NB4 (cell line): ENCODE data around the gene KLK12.

Source experiments
- DNase-seq: peaks from one replicate; pipeline ENCODE4 v3.0.0; 2010; ENCODE audit warnings: low read depth
- H3K4me3 ChIP-seq: one replicate; pipeline ENCODE4 v1.5.1; 2011; ENCODE audit warnings: mild to moderate bottlenecking, low read depth, low read length, moderate library complexity
- CTCF ChIP-seq: IDR thresholded peaks from one replicate; pipeline ENCODE4 v1.5.1; 2012; ENCODE audit warnings: low read depth, low read length
- MAX ChIP-seq: IDR thresholded peaks from 2 replicates; pipeline ENCODE4 v1.6.1; 2011; ENCODE audit warnings: low read depth, low read length
- MYC ChIP-seq: IDR thresholded peaks from 2 replicates; pipeline ENCODE4 v1.6.1; 2011; ENCODE audit warnings: low read depth, low read length
- POLR2A ChIP-seq: IDR thresholded peaks from 2 replicates; pipeline ENCODE4 v1.6.1; 2011; ENCODE audit warnings: mild to moderate bottlenecking; ENCODE audit not compliant: insufficient read length; ENCODE audit errors: extremely low read depth

The KLK12 gene

GRCh38 chr19:51071095-51071405 lies 36.2 kb upstream of the KLK12 start:
- TF ChIP-seq CTCF, result no peak
- no peak for TF ChIP-seq MAX
- no peak for TF ChIP-seq MYC
- no peak for TF ChIP-seq POLR2A
- DNase-seq, result no peak
- no peak overlapping the region for H3K4me3 ChIP-seq

- TF ChIP-seq CTCF (no peak), MYC (no peak), POLR2A (no peak), MAX (no peak)
- DNase-seq, result no peak
- H3K4me3 ChIP-seq, result no peak overlapping the region
Measured at GRCh38 chr19:51070334-51071094, 35.7 kb upstream of the KLK12 start.

GRCh38 chr19:51066393-51067186 lies 31.8 kb upstream of the KLK12 start:
- H3K4me3 ChIP-seq, result no peak overlapping the region
- DNase-seq, result no peak
- TF ChIP-seq CTCF (no peak), MYC (no peak), MAX (no peak), POLR2A (no peak)

GRCh38 chr19:51065221-51065960 lies 30.6 kb upstream of the KLK12 start:
- no peak for TF ChIP-seq CTCF
- TF ChIP-seq MYC, result no peak
- TF ChIP-seq POLR2A, result no peak
- no peak for TF ChIP-seq MAX
- H3K4me3 ChIP-seq, result no peak overlapping the region
- DNase-seq, result no peak

GRCh38 chr19:51064534-51065220 lies 29.9 kb upstream of the KLK12 start, which contains the start of gene KLK13:
Gene KLK13, minus strand, starts transcription at chr19:51065092. Its CDS starts 25 bp downstream, at chr19:51065067.
- no peak within 1 kb of the TSS for H3K4me3 ChIP-seq
- TF ChIP-seq POLR2A (no peak), MYC (no peak), MAX (no peak), CTCF (no peak)
- DNase-seq, result no peak
